C4-2B (cell line): Measurements from ENCODE around the gene RAB26.

ENCODE experiments used
- ZFX ChIP-seq: fragments of 450-650 bp; IDR thresholded peaks from 2 replicates; pipeline ENCODE4 v1.6.1; 2017
- TF ChIP-seq, protein P1 (sequence below): fragments of 450-650 bp; conservative IDR thresholded peaks from 2 replicates; pipeline ENCODE4 v1.5.1; 2017; ENCODE audit warnings: mild to moderate bottlenecking

DNA sequence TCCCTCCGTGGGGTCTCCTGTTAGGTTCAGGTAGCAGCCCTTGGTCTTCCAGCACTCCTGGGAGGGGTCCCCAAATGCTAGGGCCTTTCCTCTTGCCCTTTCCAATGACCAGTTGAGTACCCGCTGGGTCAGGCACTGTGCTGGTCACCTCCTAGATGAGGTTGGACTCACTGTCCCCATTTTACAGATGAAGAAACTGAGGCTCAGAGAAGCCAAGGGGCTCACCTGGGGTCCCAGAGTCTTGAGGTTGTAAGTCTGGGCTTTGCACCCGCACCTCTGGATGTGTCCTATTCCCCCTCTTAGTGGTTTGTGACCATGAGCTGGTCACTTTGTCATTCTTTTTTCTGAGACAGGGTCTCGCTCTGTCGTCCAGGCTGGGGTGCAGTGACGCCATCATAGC, 49.3 kb downstream of the RAB26 start:
- TF ChIP-seq, protein P1, sequence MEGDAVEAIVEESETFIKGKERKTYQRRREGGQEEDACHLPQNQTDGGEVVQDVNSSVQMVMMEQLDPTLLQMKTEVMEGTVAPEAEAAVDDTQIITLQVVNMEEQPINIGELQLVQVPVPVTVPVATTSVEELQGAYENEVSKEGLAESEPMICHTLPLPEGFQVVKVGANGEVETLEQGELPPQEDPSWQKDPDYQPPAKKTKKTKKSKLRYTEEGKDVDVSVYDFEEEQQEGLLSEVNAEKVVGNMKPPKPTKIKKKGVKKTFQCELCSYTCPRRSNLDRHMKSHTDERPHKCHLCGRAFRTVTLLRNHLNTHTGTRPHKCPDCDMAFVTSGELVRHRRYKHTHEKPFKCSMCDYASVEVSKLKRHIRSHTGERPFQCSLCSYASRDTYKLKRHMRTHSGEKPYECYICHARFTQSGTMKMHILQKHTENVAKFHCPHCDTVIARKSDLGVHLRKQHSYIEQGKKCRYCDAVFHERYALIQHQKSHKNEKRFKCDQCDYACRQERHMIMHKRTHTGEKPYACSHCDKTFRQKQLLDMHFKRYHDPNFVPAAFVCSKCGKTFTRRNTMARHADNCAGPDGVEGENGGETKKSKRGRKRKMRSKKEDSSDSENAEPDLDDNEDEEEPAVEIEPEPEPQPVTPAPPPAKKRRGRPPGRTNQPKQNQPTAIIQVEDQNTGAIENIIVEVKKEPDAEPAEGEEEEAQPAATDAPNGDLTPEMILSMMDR = no peak
- TF ChIP-seq ZFX = no peak
